H1 (cell line): ENCODE data around the gene ARHGAP42. TPM values are rescaled to one million over a fixed set of nuclear protein-coding genes. Genes with fewer than 3 reads are reported as not detected.

Source experiments
- RNF2 ChIP-seq: fragments of 200-900, 300-1000 bp; sonication (generic); IDR thresholded peaks from 2 replicates; pipeline ENCODE4 v1.7.1; 2016; ENCODE audit warnings: borderline replicate concordance, low read depth, mild to moderate bottlenecking, antibody characterized with exemption, low read length; ENCODE audit not compliant: poor library complexity, severe bottlenecking; ENCODE audit errors: missing control alignments
- SAP30 ChIP-seq: fragments of 300-600 bp; sonication (generic); IDR thresholded peaks from 2 replicates; pipeline ENCODE4 v1.7.1; 2012; ENCODE audit warnings: low read length, moderate library complexity, mild to moderate bottlenecking, inconsistent platforms; ENCODE audit not compliant: insufficient read depth, insufficient replicate concordance
- SP2 ChIP-seq: IDR thresholded peaks from 2 replicates; pipeline ENCODE4 v1.6.1; 2012; ENCODE audit warnings: mild to moderate bottlenecking, low read length, inconsistent platforms
- SP4 ChIP-seq: IDR thresholded peaks from 2 replicates; pipeline ENCODE4 v1.6.1; 2012; ENCODE audit warnings: low read length, inconsistent platforms
- polyA plus RNA-seq, 7 experiments: library from polyadenylated mRNA; depleted of rRNA in 3 of 7; stranded (reverse) in 5 of 7; unstranded in 2 of 7; fragments of >200 nt in 5 of 7; fragments of 200-250 nt in 2 of 7; gene quantifications; 1 replicate in 5 of 7; 2 replicates in 1 of 7; 4 replicates in 1 of 7; pipeline versions ENCODE4 v1.2.1 to v1.2.3, GENCODE V29; 2011 to 2013; ENCODE audit warnings: missing spikeins in 2 of 7, mixed read lengths in 2 of 7
- total RNA-seq: library from RNA; stranded (reverse); fragmentation: NEBNext Ultra II Directional; extraction: Animal tissue kit (Norgen Biotek cat#: 25700); gene quantifications from 2 replicates; pipeline ENCODE4 v1.2.1, GENCODE V29; 2021

ARHGAP42 gene
- total and polyA plus RNA-seq, 2 of the 8 experiments (the other 6 are each of a cell fraction or from before 2014, with no cell fraction given): 22.2 to 33.5 TPM

DNA sequence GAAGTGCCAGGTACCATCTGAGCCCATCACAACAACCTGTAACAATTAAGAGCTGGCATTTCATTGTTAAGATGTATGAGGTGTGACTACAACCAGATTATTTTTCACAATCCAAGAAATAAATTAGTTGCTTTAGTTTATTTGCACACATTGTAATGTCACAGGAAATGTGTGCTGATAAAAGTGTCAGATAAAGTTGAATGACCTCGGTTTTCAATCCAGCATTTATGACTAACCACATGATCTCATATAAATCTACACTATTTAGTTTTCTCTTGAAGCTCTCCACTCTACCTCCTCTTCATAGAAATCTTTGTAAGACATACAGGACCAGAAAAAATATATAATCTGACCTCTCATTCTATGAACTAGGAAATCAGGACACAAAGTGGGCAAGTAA lies 276.3 kb downstream of the ARHGAP42 start (continued):
- TF ChIP-seq SAP30: no peak
- no peak for TF ChIP-seq SP2
- TF ChIP-seq RNF2: no peak
- TF ChIP-seq SP4: no peak
